GM12891 (cell line): Measurements from ENCODE around the gene PRUNE2.

Experiments used
- POLR2A ChIP-seq: IDR thresholded peaks from 2 replicates; pipeline ENCODE4 v1.6.1; 2011; ENCODE audit warnings: low read depth, low read length, control low read depth
- POLR2AphosphoS5 ChIP-seq: IDR thresholded peaks from 2 replicates; pipeline ENCODE4 v1.6.1; 2011; ENCODE audit warnings: low read depth, low read length, control low read depth

GRCh38 chr9:76613150-76613781, 292.6 kb downstream of the PRUNE2 start:
- TF ChIP-seq POLR2A (no peak), POLR2AphosphoS5 (no peak)
